GM18861 (cell line): ENCODE results near the gene MYOM1.
"Not testable (repeated sequence)": the region's sequence is repeated elsewhere in the genome, so short reads cannot be mapped to it uniquely, and the experiment has no call there.

Source experiments
- ATAC-seq: cut with Tn5 transposase; IDR thresholded peaks from one replicate; pipeline ENCODE4 v1.9.1; 2021; ENCODE audit not compliant: unreplicated experiment

MYOM1 gene

GRCh38 chr18:3041843-3042242 lies 177.9 kb downstream of the MYOM1 start:
- no peak for ATAC-seq

- ATAC-seq = no peak
Observed at GRCh38 chr18:3040881-3041280, 178.9 kb downstream of the MYOM1 start.

GRCh38 chr18:3040173-3040572 lies 179.6 kb downstream of the MYOM1 start:
- ATAC-seq = no peak

- peak; percentile 97 for ATAC-seq
Observed at GRCh38 chr18:3037423-3037915, 182.3 kb downstream of the MYOM1 start.

GRCh38 chr18:3036108-3036507 lies 183.7 kb downstream of the MYOM1 start:
- ATAC-seq = no peak

GRCh38 chr18:3035635-3036034 lies 184.1 kb downstream of the MYOM1 start:
- ATAC-seq = no peak

GRCh38 chr18:3032721-3033120 lies 187.0 kb downstream of the MYOM1 start:
- ATAC-seq = no peak

- no peak for ATAC-seq
Observed at GRCh38 chr18:3029215-3029952, 190.4 kb downstream of the MYOM1 start.

- ATAC-seq = not testable (repeated sequence)
Observed at GRCh38 chr18:3028115-3028514, 191.7 kb downstream of the MYOM1 start.

- no peak for ATAC-seq
Observed at GRCh38 chr18:3027370-3027891, 192.3 kb downstream of the MYOM1 start.

GRCh38 chr18:3025544-3025943 lies 194.2 kb downstream of the MYOM1 start:
- no peak for ATAC-seq

- ATAC-seq = not testable (repeated sequence)
Observed at GRCh38 chr18:3023603-3024002, 196.2 kb downstream of the MYOM1 start.
